Femur (tissue), 1 donor: ENCODE measurements around the gene CCNY.
A peak's percentile ranks its signal among the peaks of the same experiment; 100 is the strongest.
"Not testable (repeated sequence)": the region's sequence is repeated elsewhere in the genome, so short reads cannot be mapped to it uniquely, and the experiment has no call there.

Experiments used
- DNase-seq: peaks from one replicate; pipeline ENCODE4 v3.0.0-alpha.2; 2017

CCNY gene

DNA sequence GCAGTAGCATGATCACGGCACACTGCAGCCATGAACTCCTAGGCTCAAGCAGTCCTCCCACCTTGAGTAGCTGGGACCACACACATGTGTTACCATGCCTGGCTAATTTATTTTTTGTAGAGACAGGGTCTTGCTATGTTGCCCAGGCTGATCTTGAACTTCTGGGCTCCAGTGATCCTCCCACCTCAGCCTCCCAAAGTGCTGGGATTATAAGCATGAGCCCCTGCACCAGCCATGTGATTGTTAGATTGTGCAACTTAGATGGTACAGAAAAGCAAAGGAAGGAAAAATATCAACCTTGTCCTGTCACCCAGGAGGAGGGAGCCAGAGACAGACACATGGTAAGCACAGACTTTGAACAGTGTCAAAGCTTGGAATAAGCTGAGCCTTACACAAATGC, 73.5 kb downstream of the CCNY start:
- DNase-seq, result no peak

DNA sequence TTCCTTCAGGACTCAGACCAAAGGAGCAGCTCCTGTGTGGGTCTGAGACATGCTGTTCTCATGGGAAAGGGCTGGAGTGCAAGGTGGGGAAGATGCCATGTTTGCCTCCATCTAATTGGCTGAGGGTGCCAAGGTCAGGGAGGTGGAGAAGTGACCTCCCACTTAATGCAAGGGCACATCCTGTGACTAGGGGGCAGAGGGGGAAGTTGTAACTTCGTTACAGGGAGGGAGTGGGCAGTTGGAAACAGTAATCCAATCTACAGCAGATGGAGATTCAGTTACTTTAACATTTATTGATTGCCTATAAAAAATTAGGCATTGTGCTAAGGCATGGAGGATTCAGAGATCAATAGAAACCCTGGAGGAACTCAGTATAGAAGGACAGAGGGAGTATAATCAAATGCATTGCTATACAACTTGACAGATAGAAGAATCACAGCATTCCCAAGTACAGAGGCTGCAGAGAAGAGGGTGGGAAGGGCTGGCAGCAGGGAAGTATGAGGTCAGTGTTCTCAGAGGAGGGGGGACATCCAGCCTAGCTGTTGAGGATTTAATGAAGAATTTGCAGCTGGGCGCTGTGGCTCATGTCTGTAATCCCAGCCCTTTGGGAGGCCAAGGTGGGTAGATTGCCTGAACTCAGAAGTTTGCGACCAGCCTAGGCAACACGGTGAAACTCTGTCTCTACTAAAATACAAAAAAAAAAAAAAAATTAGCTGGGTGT, 75.9 kb downstream of the CCNY start:
- peak; percentile 36 for DNase-seq

DNA sequence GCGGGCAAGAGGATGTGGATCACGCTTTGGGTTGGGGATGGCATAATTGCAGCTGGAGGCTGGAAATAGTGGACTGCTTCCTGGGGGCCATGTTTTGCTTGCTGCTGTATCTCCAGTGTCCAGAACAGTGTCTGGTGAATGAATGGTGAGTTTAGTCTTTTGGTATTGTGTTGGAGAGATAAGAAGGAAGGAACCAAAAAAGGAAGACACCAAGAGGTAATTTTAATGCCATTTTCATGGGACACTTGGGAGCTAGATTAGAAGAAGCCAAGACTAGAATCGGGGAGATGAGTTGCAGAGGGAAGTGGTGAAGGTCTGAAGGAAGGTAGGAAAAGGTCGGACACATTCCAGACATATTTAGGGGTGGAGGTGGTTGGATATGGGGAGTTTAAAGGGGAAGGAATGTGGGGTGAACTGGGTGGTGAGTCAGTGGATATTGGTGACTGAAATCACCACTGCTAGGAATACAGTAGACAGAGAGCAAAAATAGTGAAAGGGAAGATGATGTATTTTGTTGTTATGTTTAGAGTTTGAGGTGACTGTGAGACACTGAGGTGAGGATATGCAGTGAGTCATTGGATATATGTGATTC, 76.7 kb downstream of the CCNY start:
- DNase-seq, result no peak

DNA sequence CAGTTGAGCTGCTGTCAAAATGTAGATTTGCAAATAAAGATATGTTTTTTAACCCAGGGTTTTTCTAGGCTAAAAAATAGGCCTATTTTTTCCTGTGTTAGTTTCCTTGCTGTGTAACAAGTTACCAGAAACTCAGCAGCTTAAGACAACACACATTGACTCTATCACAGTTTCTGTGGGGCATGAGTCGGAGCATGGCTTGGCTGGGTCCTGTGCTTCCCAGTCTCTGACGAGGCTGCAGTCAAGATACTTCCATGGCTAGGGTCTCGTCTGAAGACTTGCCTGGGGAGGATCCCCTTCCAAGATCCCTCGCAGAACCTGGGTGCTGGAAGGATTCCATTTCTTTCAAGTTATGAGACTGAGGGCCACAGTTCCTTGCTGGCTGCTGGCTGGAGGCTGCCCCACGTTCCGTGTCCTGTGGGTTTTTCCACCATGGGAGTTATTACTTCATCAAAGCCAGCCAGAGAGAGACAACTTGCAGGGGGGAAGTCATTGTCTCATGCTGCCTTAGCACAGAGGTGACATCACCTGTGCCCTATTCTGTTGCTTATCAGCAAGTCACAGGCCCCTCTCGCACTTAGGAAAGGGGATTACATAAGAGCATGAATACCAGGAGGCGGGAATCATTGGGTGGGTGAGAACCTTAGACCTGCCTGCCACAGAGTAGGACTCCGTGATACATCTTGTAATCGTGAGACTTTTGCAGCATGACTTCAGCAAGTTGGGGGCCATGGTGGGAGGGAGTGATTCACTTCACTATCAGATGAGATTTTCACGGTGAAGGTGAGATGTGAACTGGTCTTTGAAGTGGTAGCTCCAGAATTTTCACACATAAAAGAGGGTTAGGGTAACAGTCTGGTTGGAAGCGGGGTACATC, 77.9 kb downstream of the CCNY start:
- no peak for DNase-seq

DNA sequence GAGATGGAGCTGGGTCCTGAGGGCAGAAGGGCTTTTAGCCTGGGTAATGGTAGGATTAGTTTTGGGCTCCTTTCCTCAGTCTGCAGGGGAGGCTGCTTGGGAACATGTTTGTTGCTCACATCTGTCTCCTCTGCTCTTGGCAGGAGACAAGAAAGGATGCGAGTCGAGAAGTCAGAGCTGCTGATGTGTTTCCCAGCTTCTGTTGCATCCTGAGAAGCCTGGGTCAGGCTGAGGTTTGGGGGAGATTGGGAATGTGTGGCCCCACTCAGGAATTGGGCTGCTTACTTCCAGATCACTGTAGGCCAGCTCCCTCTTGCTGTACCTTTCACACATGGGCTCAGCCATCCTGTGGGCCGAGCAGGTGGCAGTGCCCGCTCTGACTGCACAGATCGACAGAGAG, 79.2 kb downstream of the CCNY start:
- no peak for DNase-seq

DNA sequence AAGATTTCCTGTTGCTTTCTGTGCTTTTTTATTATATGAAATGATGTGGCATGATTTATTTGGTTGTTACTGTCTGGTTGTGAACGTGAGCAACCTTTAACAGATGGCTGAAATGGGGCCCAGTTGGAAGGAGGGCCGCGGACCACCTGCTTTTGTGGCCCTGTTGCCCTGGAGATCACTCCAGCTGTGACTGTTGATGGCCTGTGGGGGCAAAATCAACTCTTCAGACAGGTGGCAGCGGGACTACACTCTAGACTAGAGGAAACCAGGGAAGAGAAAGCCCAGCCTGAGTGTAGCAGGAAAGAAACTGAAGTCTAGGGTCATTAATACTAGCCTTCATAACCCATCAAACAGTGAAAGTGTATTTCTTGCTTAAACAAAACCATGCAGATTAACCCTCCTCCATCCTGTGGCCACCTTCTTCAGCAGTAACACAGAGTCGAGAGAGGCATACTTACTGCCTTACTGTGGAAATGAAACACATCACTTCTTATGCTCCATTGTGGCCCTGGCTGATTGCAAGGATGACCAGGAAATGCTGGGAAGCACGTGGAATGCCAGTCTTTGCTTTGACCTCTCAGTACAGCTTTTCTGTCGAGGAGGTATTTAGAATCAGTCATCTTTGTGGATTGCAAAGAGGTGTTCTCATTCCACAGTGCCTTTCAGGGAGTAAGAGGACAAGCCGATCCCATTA, 80.5 kb downstream of the CCNY start:
- peak; percentile 57 for DNase-seq

DNA sequence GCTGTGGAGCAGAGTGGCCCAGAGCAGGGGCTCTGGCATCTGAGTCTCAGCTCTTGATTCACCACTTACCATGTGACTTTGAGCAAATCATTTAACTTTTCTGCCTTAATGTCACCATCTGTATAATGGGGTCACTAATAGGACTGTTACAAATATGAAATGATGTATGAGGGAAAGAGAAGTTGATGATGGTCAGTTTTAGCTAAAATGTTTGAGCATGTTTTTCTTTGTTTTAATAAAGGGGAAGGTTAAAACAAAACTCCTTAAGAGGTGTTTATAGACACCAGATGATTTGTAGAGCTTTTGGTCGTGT, 81.0 kb downstream of the CCNY start:
- no peak for DNase-seq

DNA sequence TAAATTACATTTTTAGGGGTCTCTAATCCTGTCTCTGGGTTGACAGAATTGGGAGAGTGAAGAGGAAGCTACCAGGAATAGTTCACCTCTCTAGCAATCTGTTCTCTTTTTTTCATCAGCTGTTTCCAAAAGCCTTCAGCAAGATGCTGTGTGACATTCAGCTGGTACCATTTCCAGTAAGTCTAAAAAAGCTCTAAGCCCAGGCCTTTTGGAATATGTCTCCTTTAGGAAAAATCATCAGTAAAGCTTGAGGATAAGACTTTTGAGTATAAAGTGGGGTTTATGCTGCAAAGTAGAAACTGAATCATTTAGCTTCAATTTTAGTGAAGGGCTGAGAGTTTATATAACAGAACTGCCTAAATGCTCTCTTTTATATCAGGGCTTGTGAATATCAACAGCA, 81.5 kb downstream of the CCNY start:
- DNase-seq, result no peak

DNA sequence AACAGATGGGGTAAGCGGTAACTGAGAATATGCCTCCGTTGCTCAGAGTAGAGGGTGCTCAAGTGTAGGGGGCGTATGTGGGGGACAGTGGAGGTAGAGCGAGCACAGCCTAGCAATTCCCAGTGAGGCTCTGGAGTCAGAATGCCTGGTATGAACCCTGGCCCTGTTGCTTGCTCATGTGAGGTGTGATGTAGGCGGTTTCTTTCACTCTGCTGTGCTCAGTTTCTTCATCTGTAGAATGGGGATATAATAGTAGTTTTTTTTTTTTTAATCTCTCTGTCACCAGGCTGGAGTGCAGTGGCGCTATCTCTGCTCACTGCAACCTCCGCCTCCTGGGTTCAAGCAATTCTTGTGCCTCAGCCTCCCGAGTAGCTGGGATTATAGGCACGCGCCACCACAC, 82.3 kb downstream of the CCNY start:
- not testable (repeated sequence) for DNase-seq

DNA sequence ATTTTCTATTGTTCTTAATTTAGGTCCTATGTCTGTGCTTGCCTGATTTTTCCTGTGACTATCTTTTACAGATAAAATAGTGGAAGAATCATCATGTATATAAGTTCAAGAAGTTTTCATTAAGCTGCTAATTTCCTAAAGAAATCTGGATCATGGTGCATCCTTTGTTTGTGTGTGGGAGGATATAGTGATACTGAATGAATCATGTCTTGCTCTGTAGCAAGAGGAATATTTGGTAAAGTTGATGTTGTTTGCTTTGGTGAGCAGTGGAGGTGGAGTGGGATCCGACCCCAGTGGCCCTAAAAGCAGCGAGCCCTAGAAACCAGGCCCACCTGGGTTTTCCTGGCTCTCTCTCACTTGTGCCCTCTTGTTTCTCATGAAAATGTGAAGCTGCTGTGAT, 83.7 kb downstream of the CCNY start:
- DNase-seq, result no peak

DNA sequence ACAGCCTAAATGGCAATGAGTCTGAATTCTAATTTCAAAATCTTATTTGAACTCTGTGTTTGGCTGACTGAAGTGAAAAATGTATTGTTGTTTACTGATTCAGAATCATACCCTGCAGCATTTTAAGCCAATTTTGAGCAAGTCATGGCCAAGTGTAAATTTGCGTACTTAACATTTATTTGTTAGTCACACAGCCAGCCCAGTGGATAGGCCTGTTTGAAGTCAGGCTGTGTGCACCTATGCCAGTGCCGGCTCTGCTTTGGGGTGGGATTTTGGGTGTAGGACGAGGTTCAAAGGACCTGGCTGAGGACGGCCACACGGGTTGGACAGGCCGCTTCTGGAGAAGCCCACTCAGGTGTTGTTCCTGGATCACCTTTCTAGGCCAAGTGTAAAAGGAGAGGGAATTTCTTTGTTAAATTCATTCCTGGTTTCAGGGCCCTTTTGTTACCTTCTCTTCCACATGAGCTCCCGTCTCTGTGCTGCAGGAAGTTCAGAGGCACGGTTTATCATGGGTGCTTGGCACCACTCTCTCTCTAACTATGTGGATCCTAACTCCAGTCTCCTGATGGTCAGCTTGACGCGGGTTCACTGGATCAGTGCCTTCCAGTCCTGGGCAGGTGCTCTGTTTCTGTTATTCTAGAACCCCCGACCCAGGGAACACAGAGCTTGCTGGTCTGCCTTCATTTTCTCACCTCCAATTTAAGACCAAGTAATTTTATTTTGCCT, 84.7 kb downstream of the CCNY start:
- no peak for DNase-seq

DNA sequence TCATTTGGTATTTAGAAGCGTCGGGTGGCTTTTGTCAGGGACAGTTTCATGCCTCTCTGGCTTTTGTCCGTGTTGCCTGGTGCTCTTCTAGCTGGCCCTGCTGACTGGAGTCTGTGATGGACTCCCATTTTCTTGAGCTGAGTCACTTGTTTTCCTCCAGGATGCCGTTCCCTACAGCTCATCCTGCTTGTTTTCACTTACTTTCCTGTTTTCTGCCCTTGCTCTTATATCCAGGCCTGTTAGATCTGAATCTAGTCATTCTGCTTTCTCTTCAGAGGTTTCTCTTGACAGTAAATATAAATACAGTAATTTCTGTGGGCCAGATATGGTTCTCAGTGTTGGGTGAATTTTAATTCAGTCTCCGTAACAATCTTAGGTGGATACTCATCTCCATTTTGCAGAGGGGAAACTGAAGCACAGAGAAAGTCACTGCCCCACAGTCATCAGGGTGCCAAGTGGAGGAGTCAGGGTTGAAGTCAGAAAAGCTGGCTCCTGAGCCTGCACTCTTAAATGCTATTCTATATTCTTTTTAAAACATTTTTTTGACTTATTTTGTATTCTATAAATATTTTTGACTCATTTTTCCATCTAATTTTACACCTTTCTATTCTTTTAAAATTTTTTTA, 85.4 kb downstream of the CCNY start:
- DNase-seq, result no peak

DNA sequence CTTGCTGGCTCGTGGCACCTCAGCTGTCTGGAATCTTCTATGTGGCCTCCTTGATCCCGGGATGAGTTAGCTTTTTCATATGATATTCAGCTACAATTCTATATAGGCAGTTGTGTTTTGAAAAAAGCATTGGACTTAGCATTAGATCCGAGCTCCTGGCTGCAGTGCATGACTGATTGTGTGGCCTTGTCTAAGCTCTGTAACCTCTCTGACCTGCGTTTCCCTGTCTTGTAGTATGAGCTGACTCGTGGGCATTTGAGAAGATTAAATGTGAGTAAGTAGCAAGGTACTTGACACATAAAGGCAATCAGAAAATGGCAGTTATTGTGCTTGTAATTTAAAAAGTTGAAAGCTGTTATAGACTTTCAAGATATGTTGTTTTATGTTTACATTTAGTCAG, 85.9 kb downstream of the CCNY start:
- no peak for DNase-seq

DNA sequence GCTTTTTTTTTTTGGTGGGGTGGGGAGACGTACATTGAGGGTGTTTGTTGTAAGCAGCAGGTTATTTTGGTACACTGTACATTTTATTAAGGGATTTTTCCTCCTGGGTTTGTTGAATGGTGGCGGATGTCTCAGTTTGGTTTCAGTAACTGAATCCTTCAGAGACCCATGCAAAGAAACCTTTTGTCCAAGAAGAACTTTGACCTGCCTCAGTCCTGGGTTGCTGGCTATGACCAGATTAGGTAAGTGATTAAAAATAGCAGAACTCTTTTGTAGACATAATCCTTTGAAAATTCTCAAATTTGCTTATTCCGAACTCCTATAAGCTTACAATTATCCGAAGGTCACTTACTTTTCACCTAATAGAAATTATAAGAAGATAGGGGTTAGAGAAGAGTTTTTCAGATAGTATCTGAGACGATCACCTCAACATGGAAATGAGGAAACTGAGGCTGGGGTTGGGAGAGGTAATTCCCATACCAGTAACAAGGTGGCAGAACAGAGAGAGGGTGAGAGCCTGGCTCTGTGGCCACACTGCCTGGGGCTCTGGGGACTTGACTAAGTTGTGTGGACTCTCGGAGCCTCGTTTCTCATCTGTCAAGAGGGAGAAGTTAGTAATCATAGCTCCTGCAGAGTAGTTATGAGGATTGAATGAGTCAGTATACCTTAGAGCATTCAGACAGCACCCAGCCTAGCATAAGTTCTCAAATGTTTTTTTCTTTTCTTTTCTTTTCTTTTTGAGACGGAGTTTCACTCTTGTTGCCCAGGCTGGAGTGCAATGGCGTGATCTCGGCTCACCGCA, 87.4 kb downstream of the CCNY start:
- no peak for DNase-seq

DNA sequence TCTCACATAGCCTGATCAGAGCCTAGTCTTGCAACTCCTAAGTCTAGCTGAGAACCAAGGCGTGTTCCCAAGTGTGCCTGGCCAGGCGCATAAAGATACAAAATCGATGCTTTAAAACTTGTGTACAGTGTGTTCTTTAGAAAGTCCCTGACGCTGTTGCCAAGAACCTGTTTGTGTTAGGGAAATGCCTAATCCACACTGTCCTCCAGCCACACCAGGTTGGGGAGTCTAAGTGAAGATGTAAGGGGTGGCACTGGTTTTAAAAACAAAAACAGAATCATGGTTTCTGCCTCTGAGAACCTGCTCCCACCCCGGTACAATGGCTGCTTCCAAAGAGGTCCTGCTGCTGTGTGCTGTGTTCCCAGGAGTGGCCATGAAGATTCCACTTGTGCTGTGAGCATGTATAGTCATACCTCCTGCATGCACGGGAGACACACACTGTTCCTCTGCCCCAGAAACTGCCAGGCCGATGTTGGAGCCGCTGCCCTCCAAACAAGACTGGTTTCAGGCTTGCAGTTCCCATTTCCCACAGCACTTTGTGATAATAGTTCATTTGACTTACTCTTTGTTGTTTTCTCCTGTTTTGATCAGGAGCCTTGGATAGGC, 88.5 kb downstream of the CCNY start:
- no peak for DNase-seq

DNA sequence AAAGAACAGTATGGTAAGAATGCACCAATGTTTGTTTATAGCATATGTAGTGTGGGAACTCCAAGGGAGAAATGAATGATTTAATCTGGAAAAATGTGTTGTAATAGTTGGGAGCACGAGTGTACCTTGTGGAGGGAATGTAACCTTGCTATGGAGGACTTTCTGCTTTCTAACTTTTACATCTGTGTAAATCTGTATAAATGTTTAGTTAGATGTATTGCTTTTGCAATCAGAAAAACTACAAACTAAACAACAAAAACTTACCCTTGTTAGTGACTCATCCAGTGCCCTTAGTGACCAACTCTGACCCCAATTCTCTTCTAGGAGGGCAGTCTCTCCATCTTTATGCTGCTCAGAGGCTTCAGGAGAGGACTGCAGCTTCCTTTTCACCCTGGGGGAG, 89.3 kb downstream of the CCNY start:
- no peak for DNase-seq

DNA sequence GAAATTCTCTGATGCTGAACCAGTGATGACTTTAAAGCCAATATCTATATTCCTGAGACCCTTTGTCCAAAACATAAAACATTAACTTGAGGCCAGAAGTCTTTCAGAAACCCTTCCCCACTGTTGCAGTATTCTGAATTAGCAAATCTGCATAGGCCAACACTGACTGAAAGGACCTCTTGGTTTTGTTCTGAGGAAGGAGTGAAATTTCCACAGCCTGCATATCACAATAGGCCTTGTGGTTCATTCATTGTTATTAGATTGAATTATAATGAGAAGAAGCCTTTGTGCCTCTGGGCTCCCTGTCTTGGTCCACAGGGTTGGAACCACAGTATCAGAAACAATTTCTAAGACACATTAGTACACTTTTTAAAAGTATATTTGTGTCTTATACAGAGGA, 90.3 kb downstream of the CCNY start:
- DNase-seq, result no peak

DNA sequence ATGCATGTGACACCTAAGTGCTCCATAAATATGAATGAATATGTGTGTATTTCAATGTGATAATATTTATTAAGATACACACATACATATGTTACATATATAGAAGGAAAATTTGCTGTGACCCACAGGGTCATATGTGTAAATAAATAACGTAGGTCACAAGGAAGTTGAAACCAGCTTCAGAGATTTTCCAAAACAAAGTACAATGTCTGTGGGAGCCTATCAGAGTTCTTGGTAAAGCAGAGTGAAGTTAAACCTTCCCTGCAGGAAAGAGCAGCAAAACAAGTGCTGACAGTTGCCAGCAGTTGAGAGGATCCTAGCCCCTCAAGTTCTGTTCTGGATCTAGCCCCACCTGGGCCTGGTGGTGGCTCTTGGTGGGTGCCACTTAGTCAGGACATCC, 91.2 kb downstream of the CCNY start:
- no peak for DNase-seq

DNA sequence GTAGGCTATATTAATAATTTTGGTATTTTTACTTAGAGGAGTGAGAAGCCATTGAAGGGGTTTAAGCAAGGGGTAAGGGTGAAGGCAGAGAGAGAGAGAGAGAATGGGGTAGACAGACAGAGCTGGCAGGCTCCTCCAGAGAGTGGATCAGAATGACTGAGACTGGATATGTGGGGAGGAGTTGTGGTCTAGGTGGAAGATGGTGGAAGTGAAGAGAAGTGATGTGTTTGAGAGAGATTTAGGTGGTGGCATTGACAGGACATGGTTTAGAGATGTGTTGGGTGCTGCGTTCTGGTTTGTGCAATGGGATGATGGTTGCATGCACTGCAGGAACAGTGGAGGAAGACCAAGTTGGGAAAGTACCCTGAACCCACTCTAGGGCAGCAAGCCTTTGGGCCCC, 92.2 kb downstream of the CCNY start:
- DNase-seq, result no peak

DNA sequence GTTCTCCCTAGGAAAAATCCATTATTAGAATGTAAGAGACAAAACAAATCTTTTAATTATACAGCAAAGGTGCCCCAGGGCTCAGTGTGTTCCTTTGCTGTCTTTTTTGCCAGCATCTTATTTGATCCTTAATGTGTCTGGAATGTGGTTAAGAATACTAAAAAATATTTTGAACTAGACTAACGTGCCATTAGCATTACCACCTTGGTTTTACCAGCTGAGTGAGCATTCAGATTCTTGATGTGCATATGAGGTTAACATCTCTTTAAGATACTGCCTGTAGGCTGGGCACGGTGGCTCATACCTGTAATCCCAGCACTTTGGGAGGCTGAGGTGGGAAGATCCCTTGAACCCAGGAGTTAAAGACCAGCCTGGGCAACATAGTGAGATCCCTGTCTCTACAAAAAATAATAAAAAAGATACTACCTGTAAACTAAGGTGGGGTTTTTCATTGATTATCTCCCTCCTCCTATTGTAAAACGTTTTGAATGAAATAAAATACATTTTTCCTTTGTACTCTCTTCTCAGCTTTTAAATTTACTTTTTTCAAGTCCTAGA, 96.6 kb downstream of the CCNY start:
- no peak for DNase-seq
